Hair follicular keratinocyte (primary cell): Measurements from ENCODE around the gene CEP128. TPM values are rescaled to one million over a fixed set of nuclear protein-coding genes. Genes with fewer than 3 reads are reported as not detected.

Source experiments
- total RNA-seq: library from RNA; depleted of rRNA; stranded (reverse); fragments of >200 nt; gene quantifications from 2 replicates; pipeline ENCODE4 v1.2.3, GENCODE V29; 2015

CEP128 gene
- 1.4 and 3.3 TPM in 2 replicates for total RNA-seq

GRCh38 chr14:80941241-80942185 is at the start of gene CEP128:
TSS of gene CEP128 (minus strand) at chr14:80941738.

DNA sequence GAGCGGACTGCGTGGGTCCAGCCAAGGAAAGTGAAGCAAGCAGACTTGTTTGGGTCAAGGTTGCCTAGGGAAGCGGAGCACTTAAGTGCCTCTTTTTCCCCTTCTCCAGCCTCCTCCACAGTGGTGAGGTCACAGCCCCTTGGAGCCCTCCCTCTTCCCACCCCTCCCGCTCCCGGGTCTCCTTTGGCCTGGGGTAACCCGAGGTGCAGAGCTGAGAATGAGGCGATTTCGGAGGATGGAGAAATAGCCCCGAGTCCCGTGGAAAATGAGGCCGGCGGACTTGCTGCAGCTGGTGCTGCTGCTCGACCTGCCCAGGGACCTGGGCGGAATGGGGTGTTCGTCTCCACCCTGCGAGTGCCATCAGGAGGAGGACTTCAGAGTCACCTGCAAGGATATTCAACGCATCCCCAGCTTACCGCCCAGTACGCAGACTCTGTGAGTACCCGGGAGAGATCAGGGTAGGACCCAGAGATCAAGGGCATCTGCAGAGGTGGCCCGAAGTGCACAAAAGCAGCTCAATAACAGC is 13.9 kb upstream of the CEP128 start, which contains the start of gene TSHR:
Gene TSHR (plus strand): TSS at position 206 of the 526 bp plus-strand sequence. CDS start 60 bp downstream, at position 266.

Other genes starting within 250 kb of the CEP128 start
- not detected in 2 replicates for gene TSHR, start 13.9 kb upstream of the CEP128 start, total RNA-seq